Epithelial cell of esophagus (primary cell): ENCODE data around the gene ARMC12.

Experiments
- DNase-seq: peaks from one replicate; pipeline ENCODE4 v3.0.0; 2010; ENCODE audit warnings: low read depth
- H3K4me3 ChIP-seq: 2 replicates; pipeline ENCODE4 v1.5.1; 2011; ENCODE audit warnings: mild to moderate bottlenecking, low read length, control low read depth
- CTCF ChIP-seq: IDR thresholded peaks from 2 replicates; pipeline ENCODE4 v1.5.1; 2011; ENCODE audit warnings: low read depth, mild to moderate bottlenecking, low read length, control low read depth, inconsistent platforms; ENCODE audit not compliant: insufficient read depth; ENCODE audit errors: missing control alignments

Gene ARMC12

GRCh38 chr6:35724471-35724870, 12.4 kb upstream of the ARMC12 start:
- TF ChIP-seq CTCF: no peak
- H3K4me3 ChIP-seq: no peak overlapping the region
- no peak for DNase-seq

GRCh38 chr6:35725081-35725708, 11.6 kb upstream of the ARMC12 start:
- no peak for DNase-seq
- no peak for TF ChIP-seq CTCF
- H3K4me3 ChIP-seq: no peak overlapping the region

- TF ChIP-seq CTCF: no peak
- no peak overlapping the region for H3K4me3 ChIP-seq
- DNase-seq: no peak
Measured at GRCh38 chr6:35725721-35726438, 11.0 kb upstream of the ARMC12 start.

- H3K4me3 ChIP-seq: peak overlapping the region; percentile 41
- TF ChIP-seq CTCF: no peak
- DNase-seq: peak; percentile 46
Measured at GRCh38 chr6:35727231-35727934, 9.4 kb upstream of the ARMC12 start.

GRCh38 chr6:35727935-35728682, 8.7 kb upstream of the ARMC12 start:
- TF ChIP-seq CTCF: no peak

GRCh38 chr6:35728683-35729678, 7.9 kb upstream of the ARMC12 start:
- H3K4me3 ChIP-seq: no peak overlapping the region
- TF ChIP-seq CTCF: no peak
- DNase-seq: peak; percentile 70

More at GRCh38 chr6:35727935-35728682, 8.7 kb upstream of the ARMC12 start:
- peak overlapping the region; percentile 41 for H3K4me3 ChIP-seq
- DNase-seq: peak; percentile 97
